ENCODE measurements around the gene MYO1D.

Gene MYO1D

GRCh38 chr17:32752934-32753333 is 124.0 kb downstream of the MYO1D start:
- no peak for TF ChIP-seq NFIC (IDR thresholded peaks at IDR 0.05)
- no peak for TF ChIP-seq TAF1 (IDR thresholded peaks at IDR 0.05; ENCODE audit: low read depth)
- no peak for TF ChIP-seq FOXM1 (IDR thresholded peaks at IDR 0.05; ENCODE audit: borderline replicate concordance, low read depth)
- TF ChIP-seq EP300 (IDR thresholded peaks at IDR 0.05; ENCODE audit: borderline replicate concordance), result no peak
- TF ChIP-seq MAX (IDR thresholded peaks at IDR 0.05), result no peak
- TF ChIP-seq RAD21 (IDR thresholded peaks at IDR 0.05; ENCODE audit: low read depth), result no peak
- TF ChIP-seq CREB1 (IDR thresholded peaks at IDR 0.05; ENCODE audit: low read depth), result no peak
- no peak for TF ChIP-seq TEAD4 (IDR thresholded peaks at IDR 0.05)
- no peak for TF ChIP-seq TCF12 (IDR thresholded peaks at IDR 0.05; ENCODE audit: low read depth)
- TF ChIP-seq CEBPB (IDR thresholded peaks at IDR 0.05), result no peak
- no peak for TF ChIP-seq ZBTB7A (IDR thresholded peaks at IDR 0.05; ENCODE audit: low read depth)
- no peak for TF ChIP-seq EGR1 (IDR thresholded peaks at IDR 0.05)
- no peak for TF ChIP-seq REST (IDR thresholded peaks at IDR 0.05; ENCODE audit: low read depth)
- no peak for TF ChIP-seq USF1 (IDR thresholded peaks at IDR 0.05)
- TF ChIP-seq YY1 (IDR thresholded peaks at IDR 0.05; ENCODE audit: low read depth), result no peak

- no peak for TF ChIP-seq RAD21 (IDR thresholded peaks at IDR 0.05; ENCODE audit: low read depth)
- no peak for TF ChIP-seq NFIC (IDR thresholded peaks at IDR 0.05)
- no peak for TF ChIP-seq REST (IDR thresholded peaks at IDR 0.05; ENCODE audit: low read depth)
- no peak for TF ChIP-seq USF1 (IDR thresholded peaks at IDR 0.05)
- TF ChIP-seq EP300 (IDR thresholded peaks at IDR 0.05; ENCODE audit: borderline replicate concordance), result no peak
- TF ChIP-seq TAF1 (IDR thresholded peaks at IDR 0.05; ENCODE audit: low read depth), result no peak
- no peak for TF ChIP-seq CREB1 (IDR thresholded peaks at IDR 0.05; ENCODE audit: low read depth)
- TF ChIP-seq ZBTB7A (IDR thresholded peaks at IDR 0.05; ENCODE audit: low read depth), result no peak
- TF ChIP-seq EGR1 (IDR thresholded peaks at IDR 0.05), result no peak
- TF ChIP-seq MAX (IDR thresholded peaks at IDR 0.05), result no peak
- TF ChIP-seq FOXM1 (IDR thresholded peaks at IDR 0.05; ENCODE audit: borderline replicate concordance, low read depth), result no peak
- TF ChIP-seq TEAD4 (IDR thresholded peaks at IDR 0.05), result no peak
- TF ChIP-seq TCF12 (IDR thresholded peaks at IDR 0.05; ENCODE audit: low read depth), result no peak
- no peak for TF ChIP-seq CEBPB (IDR thresholded peaks at IDR 0.05)
- TF ChIP-seq YY1 (IDR thresholded peaks at IDR 0.05; ENCODE audit: low read depth), result no peak
These were observed 129.1 kb downstream of the MYO1D start for GRCh38 chr17:32747856-32748255.

- TF ChIP-seq CEBPB (IDR thresholded peaks at IDR 0.05) (peak; percentile 55; the same call in 1 of the 2 replicates), REST (IDR thresholded peaks at IDR 0.05; ENCODE audit: low read depth) (no peak)
These were observed 130.2 kb downstream of the MYO1D start for GRCh38 chr17:32746698-32747097.

- TF ChIP-seq TEAD4 (IDR thresholded peaks at IDR 0.05), result no peak
- TF ChIP-seq CEBPB (IDR thresholded peaks at IDR 0.05), result no peak
- no peak for TF ChIP-seq NFIC (IDR thresholded peaks at IDR 0.05)
- no peak for TF ChIP-seq CREB1 (IDR thresholded peaks at IDR 0.05; ENCODE audit: low read depth)
- no peak for TF ChIP-seq FOXM1 (IDR thresholded peaks at IDR 0.05; ENCODE audit: borderline replicate concordance, low read depth)
- TF ChIP-seq YY1 (IDR thresholded peaks at IDR 0.05; ENCODE audit: low read depth), result no peak
- TF ChIP-seq RAD21 (IDR thresholded peaks at IDR 0.05; ENCODE audit: low read depth), result no peak
- TF ChIP-seq TAF1 (IDR thresholded peaks at IDR 0.05; ENCODE audit: low read depth), result no peak
- no peak for TF ChIP-seq ZBTB7A (IDR thresholded peaks at IDR 0.05; ENCODE audit: low read depth)
- TF ChIP-seq EP300 (IDR thresholded peaks at IDR 0.05; ENCODE audit: borderline replicate concordance), result no peak
- no peak for TF ChIP-seq MAX (IDR thresholded peaks at IDR 0.05)
- TF ChIP-seq TCF12 (IDR thresholded peaks at IDR 0.05; ENCODE audit: low read depth), result no peak
- TF ChIP-seq USF1 (IDR thresholded peaks at IDR 0.05), result no peak
- no peak for TF ChIP-seq EGR1 (IDR thresholded peaks at IDR 0.05)
- TF ChIP-seq REST (IDR thresholded peaks at IDR 0.05; ENCODE audit: low read depth), result no peak
These were observed 130.6 kb downstream of the MYO1D start for GRCh38 chr17:32746280-32746679.

Measured in Ishikawa (cell line).